HG03097 (cell line): ENCODE measurements around the gene ARL5C.
"Not testable (repeated sequence)": the region's sequence is repeated elsewhere in the genome, so short reads cannot be mapped to it uniquely, and the experiment has no call there.

Experiments used
- ATAC-seq: cut with Tn5 transposase; IDR thresholded peaks from one replicate; pipeline ENCODE4 v1.9.1; 2021; ENCODE audit not compliant: unreplicated experiment, low FRiP score

ARL5C gene

DNA sequence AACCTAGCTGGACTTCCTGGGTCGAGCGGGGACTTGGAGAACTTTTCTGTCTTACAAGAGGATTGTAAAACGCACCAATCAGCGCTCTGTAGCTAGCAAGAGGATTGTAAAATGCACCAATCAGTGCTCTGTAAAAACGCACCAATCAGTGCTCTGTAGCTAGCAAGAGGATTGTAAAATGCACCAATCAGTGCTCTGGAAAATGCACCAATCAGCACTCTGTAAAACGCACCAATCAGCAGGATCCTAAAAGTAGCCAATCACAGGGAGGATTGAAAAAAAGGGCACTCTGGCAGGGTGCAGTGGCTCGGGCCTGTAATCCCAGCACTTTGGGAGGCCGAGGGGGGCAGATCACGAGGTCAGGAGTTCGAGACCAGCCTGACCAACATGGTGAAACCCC, 2.5 kb upstream of the ARL5C start:
- ATAC-seq: not testable (repeated sequence)

DNA sequence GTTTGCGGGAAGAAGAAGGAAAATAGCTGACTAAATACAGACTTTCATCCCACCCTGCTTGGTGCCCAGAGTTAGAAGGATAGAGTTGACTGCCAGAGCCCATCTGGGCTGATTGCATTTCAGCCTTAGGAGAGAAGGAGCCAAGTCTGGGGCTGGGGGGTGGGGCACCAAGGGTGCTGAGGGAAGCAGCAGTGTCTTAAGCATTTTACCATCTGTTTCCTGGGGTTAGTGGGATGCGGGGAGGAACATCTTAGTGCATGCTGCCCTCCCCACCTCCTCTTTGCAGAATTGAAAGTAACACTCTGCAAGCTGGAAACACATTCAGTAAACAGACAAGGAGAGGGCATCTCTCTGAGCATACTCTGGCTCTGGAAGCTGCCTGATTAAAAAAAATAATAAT, 1.5 kb upstream of the ARL5C start:
- no peak for ATAC-seq

DNA sequence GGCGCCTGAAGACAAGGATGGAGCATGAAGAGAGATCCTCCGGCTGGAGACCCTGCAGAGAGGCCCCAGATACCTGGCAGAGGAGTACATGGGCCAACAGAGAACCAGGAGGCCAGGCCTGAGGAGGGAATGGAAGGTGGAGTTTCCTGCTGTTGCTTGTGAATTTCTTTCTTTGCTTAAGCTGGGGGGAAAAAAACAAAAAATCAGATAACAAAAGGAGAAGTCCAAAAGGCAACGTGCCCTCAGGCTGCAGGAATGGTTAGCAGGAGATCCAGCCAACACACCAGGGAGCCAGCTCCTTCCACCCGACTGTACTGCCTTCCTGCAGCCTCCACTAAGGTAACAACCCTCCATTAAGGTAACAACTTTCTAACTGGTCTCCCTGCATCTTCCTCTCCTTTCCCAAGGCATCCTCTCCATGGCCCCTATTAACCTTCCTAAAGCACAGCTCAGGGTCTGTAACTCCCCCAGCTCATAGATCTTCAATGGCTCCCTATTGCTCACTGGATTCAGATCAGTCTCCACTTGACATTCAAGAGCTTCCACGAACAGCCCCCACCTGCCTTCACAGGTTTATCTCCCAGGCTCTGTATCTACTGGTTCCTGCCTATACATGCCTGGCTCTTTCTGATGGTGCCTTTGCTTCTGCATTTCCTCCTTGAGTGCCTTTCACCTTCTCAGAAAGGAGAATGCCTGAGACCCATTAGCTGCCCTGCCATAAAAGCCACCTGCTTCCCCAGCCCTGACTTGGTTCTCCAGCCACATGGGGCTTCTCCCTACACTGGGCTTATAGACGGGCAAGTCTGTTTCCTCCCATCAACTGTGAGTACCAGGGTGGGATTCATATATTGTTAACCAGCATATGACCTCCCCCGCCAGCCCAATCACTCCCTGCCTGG, 725 bp upstream of the ARL5C start:
- ATAC-seq: no peak

DNA sequence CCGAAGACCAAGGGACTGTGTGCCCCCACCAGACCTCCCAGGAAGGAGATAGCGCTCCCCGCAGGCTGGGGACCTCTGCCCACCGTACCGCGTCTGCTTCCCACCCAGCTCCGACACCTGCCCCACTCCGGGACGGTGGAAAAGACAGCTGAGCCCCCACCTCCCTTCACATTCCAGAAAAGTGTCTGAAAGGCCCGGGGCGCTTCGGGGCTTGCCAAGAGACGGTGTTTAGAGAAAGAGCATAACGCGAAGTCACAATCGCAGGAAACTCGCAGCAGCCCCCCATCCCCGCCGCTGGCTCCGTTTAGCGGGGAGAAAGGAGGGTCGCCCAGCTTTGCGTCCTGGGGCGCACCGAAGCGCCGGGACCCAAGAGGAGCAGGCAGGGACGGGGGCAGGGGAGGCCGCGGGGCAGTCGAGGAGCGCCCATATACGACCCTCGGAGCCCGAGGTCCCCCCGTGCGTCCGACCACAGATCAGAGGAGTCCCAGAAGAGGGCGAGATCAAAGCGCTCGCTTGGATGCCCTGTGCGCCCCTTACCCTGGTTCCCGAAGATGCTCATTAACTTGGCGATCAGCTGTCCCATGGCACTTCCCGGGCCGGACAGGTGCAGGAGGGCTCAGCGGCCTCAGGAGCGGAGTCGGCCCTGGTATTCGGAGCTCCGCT, 652 bp downstream of the ARL5C start:
- ATAC-seq: no peak

DNA sequence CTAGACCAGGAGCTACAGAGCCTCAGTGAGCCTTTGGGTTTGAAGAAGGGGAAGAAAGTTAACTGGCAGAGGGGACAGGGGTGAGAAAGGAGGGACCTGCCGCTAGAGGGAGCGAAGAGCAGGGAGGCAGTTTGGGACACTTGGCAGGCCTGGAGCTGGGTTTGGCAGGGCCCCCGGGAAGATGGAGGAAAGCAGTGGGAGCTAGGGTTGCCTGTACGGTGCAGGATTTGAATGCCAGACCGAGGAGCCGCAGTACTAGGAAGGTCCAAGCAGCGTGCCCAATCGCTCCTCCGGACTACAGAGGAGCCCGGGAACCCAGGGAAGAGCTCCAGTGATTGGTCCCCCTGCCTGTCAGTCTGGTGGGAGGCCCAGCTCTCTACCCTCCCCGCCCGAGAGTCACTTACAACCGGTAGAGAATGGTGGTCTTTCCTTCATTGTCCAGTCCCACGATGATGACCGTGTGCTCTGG, 1.3 kb downstream of the ARL5C start:
- no peak for ATAC-seq

DNA sequence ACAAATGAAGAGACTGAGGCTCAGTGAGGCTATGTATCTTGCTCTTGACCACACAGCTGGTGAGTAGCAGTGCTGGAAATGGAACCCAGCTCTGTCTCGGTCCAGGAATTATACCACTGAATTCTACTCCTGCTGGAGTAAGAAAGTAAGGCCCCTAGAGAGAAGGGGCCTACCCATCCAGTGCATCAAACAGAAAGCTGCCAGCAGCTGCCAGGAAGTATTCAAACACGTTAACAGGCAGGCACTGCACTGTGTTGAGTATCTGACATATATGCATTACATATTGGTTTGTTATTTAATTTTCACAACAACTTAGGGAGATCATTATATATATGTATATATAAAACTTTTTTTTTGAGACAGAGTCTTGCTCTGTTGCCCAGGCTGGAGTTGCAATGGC, 4.0 kb downstream of the ARL5C start:
- ATAC-seq: no peak

DNA sequence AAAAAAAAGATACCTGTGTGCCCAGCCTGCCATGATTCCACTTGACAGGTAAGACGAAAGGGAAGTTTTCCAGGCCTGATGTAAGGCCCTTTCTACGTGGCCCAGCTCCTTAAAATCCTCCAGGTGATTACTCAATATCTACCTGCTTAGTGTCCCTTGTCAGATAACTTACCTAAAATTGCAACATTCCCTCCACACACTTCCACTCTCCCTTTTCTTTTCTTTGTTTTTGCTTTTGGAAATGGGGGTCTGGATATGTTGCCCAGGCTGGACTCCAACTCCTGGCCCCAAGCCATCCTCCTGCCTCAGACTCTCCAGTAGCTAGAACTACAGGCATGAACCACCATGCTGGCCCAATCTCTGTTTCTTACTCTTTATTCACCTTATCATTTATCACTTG, 7.3 kb downstream of the ARL5C start:
- no peak for ATAC-seq

DNA sequence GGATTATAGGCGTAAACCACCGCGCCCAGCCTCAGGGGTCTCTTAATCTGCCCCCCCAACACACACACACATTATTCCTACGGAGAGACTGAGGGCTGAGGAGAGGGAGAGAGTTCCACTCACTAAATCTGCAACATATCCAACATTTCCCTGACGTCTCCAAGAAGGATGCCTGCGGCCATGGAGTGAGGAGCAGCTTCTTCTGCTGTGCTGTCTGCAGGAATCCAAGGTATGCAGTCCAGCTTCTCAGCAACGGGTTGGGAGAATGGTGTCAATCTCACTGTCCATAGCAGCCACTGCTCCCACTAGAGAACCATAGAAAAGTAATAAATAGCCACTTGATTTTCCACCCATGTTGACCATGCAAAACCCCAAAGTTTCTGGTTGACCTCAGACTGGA, 9.5 kb downstream of the ARL5C start:
- ATAC-seq: no peak

DNA sequence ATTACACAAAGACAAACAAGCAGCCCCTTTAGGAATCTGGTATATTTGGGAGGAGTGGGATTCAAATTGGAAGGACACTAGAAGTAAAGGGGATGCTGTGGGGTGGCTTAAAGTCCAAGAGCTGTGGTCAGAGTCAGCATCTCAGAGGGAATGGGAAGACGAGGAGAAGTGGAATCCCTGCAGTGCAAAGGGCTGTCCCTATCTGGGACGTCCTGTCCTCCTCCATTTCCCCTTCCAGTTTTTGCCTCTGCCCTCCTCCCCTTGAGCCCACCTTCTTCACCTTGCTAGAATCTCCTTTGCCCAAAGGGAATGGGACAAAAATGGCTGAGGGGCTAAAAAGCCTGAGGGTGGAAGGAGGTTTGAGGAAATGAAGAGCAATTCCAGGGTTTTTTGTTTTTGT, 10.3 kb downstream of the ARL5C start:
- no peak for ATAC-seq

DNA sequence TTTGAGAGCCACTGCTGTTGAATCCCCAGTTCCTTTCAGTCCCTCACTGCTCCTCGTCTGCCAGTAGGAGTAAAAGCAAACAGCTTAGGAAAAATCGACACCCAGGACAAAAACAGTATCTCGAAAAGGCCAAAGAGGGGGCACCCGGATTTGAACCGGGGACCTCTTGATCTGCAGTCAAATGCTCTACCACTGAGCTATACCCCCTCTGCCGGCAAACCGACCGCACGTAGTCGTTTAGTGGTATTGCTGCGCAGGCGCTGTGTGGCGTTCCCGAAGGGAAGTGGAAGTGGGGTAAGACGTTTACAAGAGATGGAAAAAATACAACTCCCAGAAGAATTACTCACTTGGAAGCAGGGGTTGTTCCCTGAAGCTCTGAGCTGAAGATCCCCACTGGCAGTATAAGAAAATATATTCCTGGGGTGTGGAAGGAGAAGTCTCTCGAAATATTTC, 12.3 kb downstream of the ARL5C start:
- ATAC-seq: peak; percentile 46

DNA sequence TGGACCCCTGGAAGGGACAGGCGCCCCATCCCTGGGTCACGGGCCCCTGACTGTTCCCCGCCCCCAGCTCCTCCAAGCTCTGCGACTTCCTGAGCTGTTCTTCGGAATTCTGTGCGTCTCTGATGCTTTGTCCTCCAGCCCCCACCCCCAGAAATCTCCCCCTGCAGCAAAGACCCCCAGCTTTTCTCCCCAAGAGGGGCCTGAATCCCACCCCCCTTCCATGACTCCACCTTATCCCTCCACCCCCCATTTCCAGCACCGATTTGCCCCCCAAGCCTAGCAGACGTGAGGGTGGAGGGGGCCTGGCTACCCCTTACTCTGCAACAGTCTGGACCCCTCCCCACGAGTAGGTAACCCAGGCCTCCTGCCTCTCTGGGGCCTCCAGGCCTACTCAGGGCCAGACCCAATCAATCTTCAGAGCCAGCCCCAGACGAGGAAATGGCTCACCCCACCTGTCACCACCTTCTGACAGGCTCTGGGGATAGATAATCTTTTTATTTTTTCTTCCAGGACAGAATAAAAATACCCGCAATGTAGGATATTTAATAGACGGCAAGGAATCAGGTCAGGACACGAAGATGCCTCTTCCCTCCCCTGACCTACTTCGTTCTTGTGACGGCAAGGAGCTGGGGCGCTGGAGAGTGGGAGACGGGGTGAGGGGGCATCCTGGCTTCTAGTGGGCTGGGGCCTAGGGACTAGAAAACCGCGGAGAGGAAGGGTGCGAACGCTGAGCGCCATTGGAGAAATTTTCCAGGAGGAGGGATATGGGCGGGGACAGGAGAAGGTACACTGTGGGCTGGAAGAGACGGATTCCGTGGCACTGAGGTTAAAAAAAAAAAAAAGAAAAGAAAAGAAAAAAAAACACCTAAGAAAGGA, 13.8 kb downstream of the ARL5C start:
- ATAC-seq: no peak

DNA sequence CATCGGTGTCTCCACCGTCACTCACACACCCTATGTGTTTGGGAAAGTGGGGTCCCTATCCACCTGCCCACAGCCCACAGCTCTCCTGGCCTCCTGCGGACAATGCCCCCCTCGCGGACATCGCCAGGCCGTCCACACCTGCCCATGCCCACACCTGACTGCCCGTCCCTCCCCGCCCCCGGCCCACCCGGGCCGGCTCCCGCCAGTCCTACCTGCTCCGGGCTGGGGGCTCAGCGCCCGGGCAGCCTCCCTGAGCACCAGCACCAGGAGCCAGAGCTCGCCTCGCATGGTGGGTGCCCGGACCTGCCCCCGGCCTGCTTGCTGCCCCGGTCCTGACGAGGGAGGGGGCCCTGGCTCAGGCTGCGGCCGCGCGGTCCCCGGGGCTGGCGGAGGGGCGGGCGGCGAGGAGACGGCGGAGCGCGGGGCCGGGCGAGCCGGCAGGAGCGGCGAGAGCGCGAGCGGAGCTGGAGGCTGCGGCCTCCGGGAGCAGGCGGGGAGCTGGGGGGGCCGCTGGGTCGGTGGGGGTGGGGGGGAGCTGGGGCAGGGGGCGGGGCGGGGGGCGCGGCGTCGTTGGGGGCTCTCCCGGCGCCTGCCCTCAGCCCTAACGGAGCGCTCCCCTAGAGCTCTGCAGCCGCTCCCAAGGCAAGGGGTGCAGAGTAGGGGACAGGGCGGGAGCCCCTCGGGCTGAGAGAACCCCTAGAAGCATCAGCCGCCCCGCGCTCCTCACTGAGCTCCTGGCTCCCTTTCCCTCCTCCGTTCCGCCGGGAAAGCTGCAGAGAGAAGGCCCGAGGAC, 14.6 kb downstream of the ARL5C start, which contains the start of gene PLXDC1:
TSS of gene PLXDC1 (minus strand) at position 488 of the 793 bp plus-strand sequence. CDS start at position 288, 200 bp downstream.
- no peak for ATAC-seq

DNA sequence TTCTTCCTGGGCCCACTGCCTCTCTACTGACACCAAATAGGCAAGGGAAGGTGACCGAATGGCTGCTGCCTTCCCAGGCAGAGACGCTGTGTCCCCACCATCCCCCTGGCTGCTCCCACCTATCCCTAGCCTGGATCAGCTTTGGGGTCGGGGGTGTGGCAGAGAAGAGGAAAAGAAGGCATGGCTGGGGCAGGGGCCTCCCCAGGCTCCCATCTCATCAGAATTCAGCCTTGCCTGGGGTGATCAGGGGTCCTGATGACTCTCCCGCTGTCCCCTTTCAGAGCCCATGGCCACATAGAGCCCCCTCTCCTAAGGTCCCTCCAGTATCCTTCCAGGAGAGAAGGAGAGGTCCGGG, 15.2 kb downstream of the ARL5C start:
- no peak for ATAC-seq

DNA sequence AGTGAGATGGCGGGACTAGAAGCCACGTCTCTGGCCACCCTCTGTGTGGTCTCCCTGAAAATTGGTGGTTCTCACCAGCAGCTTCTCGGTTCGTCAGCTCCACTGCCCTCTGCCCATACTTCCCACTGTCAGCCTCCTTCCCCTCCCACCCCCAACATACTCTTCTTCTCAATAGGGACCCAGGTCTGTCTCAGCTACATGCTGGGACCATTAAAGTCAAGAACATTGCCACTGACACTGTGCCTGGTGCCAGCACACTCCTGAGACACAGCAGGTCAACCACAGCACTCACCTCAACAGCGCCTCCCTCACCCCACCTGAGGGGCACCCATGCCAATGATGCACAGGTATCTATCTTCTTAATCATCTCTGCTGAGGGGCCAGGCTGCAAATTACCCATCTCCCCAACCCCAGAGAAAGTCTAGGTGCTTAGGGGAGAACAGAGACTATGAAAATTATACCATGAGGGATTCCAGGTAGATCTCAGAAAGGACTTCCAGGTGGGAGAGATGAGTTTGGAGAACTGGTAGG, 15.8 kb downstream of the ARL5C start:
- no peak for ATAC-seq

DNA sequence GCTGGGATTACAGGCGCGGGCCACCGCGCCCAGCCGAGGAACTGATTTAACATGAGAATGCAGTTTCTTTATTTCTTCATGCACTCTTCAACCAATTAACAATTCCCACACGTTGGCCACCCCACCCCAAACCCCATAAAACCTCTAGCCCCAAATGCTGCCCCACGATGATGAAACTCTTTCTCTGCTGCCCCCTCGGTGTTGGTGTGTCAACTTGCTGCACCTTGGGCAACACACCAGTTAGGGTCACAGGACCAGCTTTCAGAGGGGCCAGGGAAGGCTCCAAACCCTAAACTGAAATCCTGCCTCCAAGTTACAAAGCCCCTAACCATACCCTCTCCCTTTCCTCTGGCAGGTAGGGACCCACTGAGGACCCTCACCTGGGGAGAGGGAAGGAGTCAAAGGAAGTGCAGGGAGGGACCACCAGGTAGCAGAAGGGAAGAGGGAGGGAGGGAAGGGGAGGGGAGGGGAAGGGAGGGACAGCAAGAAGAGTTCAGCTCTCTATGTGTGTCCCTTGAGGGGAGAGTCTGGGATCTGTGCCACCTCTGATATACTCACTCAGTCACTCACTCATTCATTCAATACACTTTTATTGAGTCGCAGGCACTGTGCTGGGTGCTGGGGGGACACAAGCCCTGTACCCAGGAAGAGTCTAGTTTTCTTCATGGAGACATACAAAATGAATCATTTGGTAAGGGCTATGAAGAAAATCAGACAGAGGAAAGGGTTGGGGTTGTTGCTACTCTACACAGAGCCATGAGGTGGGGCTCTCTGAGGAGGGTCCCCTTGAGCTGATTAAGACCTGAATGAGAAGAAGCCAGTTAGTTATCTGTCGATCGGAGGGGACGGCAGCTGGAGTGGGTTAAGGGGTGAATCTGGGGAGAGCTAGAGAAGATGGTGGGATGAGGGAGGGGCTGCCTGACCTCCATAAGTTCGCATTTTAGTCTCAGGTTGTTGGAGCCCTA, 18.5 kb downstream of the ARL5C start:
- ATAC-seq: no peak

DNA sequence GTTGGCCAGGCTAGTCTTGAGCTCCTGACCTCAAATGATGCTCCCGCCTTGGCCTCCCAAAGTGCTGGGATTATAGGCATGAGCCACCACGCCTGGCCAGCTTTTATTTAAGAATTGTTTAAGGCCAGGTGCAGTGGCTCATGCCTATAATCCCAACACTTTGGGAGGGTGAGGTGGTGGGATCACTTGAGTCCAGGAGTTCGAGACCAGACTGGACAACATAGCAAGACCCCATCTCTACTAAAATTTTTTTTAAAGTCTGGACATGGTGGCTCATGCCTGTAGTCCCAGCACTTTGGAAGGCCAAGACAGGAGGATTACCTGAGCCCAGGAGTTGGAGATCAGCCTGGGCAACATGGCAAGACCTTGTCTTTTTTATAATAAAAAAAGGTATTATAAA, 19.7 kb downstream of the ARL5C start:
- ATAC-seq: no peak

DNA sequence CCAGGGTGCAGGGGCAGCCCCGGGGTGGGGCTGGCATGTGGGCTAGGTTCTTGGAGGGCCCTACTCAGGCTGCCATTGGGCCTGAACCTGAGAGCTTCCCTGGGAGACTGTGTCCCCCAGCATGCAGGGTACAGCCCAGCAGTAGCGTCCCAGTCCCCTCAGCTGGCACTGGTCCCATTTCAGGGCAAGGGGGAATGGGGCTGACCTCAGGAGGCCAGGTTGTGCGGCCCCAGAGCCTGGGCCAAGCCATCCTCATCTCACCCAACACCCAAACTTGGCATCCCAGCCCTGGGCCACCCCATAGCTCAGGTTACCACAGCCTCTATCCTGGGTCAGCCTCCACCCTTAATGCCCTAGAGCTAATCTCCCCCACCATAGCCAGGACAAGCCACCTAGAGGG, 20.8 kb downstream of the ARL5C start:
- ATAC-seq: no peak

DNA sequence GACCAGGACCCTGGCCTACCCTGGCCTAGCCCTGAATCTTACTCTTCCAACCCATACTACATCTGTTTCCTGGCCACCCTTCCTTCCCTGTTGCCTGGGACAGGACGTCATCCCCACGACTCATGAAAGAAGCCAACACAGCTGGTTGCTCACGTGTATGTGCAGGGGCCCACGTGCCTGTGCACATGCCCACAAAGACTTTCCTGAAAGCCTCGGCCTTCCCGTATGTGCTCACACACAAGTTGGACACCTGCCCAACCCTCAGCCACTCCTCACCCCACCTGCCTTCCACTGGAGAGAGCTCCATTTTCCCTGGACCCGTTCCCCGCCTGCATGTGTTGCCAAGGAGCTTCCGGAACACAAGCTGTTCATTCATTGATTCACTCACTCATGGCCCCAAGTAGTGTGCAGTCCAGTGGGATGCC, 21.5 kb downstream of the ARL5C start:
- ATAC-seq: no peak
